Transverse colon (tissue), 3 donors: Measurements from ENCODE around the gene NXPH4.

Source experiments
- POLR2A ChIP-seq: fragments of 450-650 bp; IDR thresholded peaks from one replicate; pipeline ENCODE4 v1.6.1; 2016; ENCODE audit warnings: antibody characterized with exemption, mild to moderate bottlenecking, moderate library complexity
- TF ChIP-seq, protein P1 (sequence below), 5 experiments: fragments of 200-600 bp in 3 of 5; fragments of 450-650 bp in 2 of 5; sonication (generic) in 3 of 5; IDR thresholded peaks; 1 replicate in 2 of 5; 2 replicates in 3 of 5; pipeline ENCODE4 v1.5.1; 2016 to 2017; ENCODE audit warnings: antibody characterized with exemption in 5 of 5, inconsistent platforms in 3 of 5, mild to moderate bottlenecking in 2 of 5, moderate library complexity in 1 of 5

DNA sequence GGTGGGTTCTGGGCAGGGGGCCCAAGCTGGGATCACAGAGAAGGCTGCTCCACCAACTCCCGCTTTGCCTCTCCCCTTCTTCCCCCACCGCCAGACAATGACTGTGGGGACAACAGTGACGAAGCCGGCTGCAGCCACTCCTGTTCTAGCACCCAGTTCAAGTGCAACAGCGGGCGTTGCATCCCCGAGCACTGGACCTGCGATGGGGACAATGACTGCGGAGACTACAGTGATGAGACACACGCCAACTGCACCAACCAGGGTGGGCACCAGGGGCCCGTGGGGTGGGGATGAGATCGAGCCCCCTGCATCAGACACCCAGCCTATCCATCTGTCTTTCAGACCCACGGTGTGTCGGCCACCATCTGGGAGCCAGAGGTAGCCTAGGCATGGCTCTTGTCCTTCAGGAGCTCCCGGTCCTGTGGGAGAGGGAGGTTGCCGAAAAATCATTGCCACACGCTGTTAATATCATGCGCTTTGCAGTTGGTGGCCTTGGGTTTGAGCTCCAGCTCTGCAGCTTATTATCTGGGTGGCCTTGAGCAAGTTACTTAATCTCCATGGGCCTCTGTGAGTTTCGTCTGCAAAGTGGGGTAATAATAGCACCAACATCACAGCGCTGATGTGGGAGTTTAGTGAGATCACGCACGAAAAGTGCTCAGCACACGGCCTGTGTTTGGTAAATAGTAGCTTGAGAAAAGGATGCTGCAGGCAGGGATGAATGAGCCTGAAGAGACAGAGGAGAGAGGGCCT is 47.4 kb upstream of the NXPH4 start:
- TF ChIP-seq, protein P1, sequence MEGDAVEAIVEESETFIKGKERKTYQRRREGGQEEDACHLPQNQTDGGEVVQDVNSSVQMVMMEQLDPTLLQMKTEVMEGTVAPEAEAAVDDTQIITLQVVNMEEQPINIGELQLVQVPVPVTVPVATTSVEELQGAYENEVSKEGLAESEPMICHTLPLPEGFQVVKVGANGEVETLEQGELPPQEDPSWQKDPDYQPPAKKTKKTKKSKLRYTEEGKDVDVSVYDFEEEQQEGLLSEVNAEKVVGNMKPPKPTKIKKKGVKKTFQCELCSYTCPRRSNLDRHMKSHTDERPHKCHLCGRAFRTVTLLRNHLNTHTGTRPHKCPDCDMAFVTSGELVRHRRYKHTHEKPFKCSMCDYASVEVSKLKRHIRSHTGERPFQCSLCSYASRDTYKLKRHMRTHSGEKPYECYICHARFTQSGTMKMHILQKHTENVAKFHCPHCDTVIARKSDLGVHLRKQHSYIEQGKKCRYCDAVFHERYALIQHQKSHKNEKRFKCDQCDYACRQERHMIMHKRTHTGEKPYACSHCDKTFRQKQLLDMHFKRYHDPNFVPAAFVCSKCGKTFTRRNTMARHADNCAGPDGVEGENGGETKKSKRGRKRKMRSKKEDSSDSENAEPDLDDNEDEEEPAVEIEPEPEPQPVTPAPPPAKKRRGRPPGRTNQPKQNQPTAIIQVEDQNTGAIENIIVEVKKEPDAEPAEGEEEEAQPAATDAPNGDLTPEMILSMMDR (IDR thresholded peaks at IDR 0.05): no peak
- TF ChIP-seq POLR2A: no peak
